ENCODE data around the gene ERMP1. TPM values are rescaled to one million over a fixed set of nuclear protein-coding genes. Genes with fewer than 3 reads are reported as not detected.

The ERMP1 gene
- polyA plus RNA-seq, 1 donor from 2014 or later: 7.8 TPM

GRCh38 chr9:5748438-5748837, 84.5 kb downstream of the ERMP1 start:
- Histone ChIP-seq H3K4me3 (ENCODE audit: low read length) (no peak overlapping the region), H3K36me3 (ENCODE audit: insufficient read depth, low read length) (no peaks in the 10 kb centered on the region), H2AFZ (ENCODE audit: low read depth, low read length) (no peak overlapping the region), H3K79me2 (replicated peaks; ENCODE audit: insufficient read depth, low read length) (no peaks in the 10 kb centered on the region), H3F3A (ENCODE audit: insufficient read depth, low read length, poor library complexity, severe bottlenecking) (no peaks in the 10 kb centered on the region), H3K4me2 (ENCODE audit: low read length) (no peak overlapping the region), H3K9ac (ENCODE audit: low read length) (no peak overlapping the region), H4K20me1 (ENCODE audit: insufficient read depth) (no peaks in the 10 kb centered on the region), H3K9me3 (ENCODE audit: low read length) (no peaks in the 10 kb centered on the region), H3K9me2 (ENCODE audit: insufficient read depth, low read length) (no peaks in the 10 kb centered on the region), H3K27ac (ENCODE audit: low read length) (no peak overlapping the region), H3K27me3 (ENCODE audit: insufficient read depth, low read depth, low read length) (no peaks in the 10 kb centered on the region)
- TF ChIP-seq EZH2 (IDR thresholded peaks at IDR 0.05; ENCODE audit: borderline replicate concordance, insufficient read depth, low read length, poor library complexity, severe bottlenecking): no peak

- Histone ChIP-seq H3K9me3 (ENCODE audit: low read length) (no peaks in the 10 kb centered on the region), H3K9me2 (ENCODE audit: insufficient read depth, low read length) (no peaks in the 10 kb centered on the region), H3K27me3 (ENCODE audit: insufficient read depth, low read depth, low read length) (no peaks in the 10 kb centered on the region), H3F3A (ENCODE audit: insufficient read depth, low read length, poor library complexity, severe bottlenecking) (no peaks in the 10 kb centered on the region), H3K4me2 (ENCODE audit: low read length) (no peak overlapping the region), H2AFZ (ENCODE audit: low read depth, low read length) (no peak overlapping the region), H3K36me3 (ENCODE audit: insufficient read depth, low read length) (no peaks in the 10 kb centered on the region), H3K4me3 (ENCODE audit: low read length) (no peak overlapping the region), H3K9ac (ENCODE audit: low read length) (no peak overlapping the region), H3K79me2 (replicated peaks; ENCODE audit: insufficient read depth, low read length) (no peaks in the 10 kb centered on the region), H4K20me1 (ENCODE audit: insufficient read depth) (no peaks in the 10 kb centered on the region), H3K27ac (ENCODE audit: low read length) (no peak overlapping the region)
- no peak for TF ChIP-seq EZH2 (IDR thresholded peaks at IDR 0.05; ENCODE audit: borderline replicate concordance, insufficient read depth, low read length, poor library complexity, severe bottlenecking)
- TF ChIP-seq REST (IDR thresholded peaks at IDR 0.05; ENCODE audit: borderline replicate concordance): no peak
- no peak for TF ChIP-seq SMC3 (conservative IDR thresholded peaks at IDR 0.05; ENCODE audit: poor library complexity)
- no peak for TF ChIP-seq RAD21 (conservative IDR thresholded peaks at IDR 0.05)
- TF ChIP-seq CTCF (IDR thresholded peaks at IDR 0.05; ENCODE audit: poor library complexity, severe bottlenecking): no peak
- TF ChIP-seq EP300 (conservative IDR thresholded peaks at IDR 0.05; ENCODE audit: poor library complexity, severe bottlenecking): no peak
- no peak for TF ChIP-seq TAF1 (IDR thresholded peaks at IDR 0.05; ENCODE audit: low read depth)
- TF ChIP-seq MXI1 (conservative IDR thresholded peaks at IDR 0.05; ENCODE audit: poor library complexity, severe bottlenecking): no peak
- no peak for TF ChIP-seq POLR2AphosphoS5 (IDR thresholded peaks at IDR 0.05)
Measured at GRCh38 chr9:5743109-5743508, 89.8 kb downstream of the ERMP1 start.
